ENCODE results near the gene FOXP2.

FOXP2 gene

GRCh38 chr7:114388021-114388420, 26.6 kb upstream of the FOXP2 start:
- DNase-seq (ENCODE audit: extremely low read depth, low read depth), result no peak
- TF ChIP-seq, protein P1, sequence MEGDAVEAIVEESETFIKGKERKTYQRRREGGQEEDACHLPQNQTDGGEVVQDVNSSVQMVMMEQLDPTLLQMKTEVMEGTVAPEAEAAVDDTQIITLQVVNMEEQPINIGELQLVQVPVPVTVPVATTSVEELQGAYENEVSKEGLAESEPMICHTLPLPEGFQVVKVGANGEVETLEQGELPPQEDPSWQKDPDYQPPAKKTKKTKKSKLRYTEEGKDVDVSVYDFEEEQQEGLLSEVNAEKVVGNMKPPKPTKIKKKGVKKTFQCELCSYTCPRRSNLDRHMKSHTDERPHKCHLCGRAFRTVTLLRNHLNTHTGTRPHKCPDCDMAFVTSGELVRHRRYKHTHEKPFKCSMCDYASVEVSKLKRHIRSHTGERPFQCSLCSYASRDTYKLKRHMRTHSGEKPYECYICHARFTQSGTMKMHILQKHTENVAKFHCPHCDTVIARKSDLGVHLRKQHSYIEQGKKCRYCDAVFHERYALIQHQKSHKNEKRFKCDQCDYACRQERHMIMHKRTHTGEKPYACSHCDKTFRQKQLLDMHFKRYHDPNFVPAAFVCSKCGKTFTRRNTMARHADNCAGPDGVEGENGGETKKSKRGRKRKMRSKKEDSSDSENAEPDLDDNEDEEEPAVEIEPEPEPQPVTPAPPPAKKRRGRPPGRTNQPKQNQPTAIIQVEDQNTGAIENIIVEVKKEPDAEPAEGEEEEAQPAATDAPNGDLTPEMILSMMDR (IDR thresholded peaks at IDR 0.05; ENCODE audit: low read depth, low read length), result no peak

GRCh38 chr7:114392686-114393085, 21.9 kb upstream of the FOXP2 start:
- TF ChIP-seq, protein P1 (IDR thresholded peaks at IDR 0.05; ENCODE audit: low read depth, low read length), result no peak

GRCh38 chr7:114402876-114403635, 11.6 kb upstream of the FOXP2 start:
- DNase-seq (ENCODE audit: extremely low read depth, low read depth), result no peak
- TF ChIP-seq, protein P1 (IDR thresholded peaks at IDR 0.05; ENCODE audit: low read depth, low read length), result no peak

More at GRCh38 chr7:114392686-114393085, 21.9 kb upstream of the FOXP2 start:
- DNase-seq (ENCODE audit: extremely low read depth, low read depth), result no peak

DNA sequence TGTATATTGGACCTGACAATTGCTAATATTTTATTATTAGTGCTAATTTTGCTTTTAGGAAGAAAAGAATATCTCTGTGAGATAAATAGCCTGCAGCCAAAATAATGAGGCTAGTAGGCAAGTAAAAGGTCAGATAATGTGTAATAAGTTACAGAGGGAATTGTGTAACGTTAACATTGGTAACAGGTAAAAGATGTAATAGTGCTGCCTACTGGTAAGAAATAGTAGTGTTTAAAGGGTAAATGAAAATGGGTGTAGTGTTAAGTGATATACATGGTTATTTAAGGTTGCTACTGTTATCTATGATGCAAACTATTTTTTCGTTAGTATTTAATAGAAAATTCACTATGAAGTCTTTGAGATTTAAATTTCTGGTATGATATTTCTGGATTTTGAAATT, 9.2 kb upstream of the FOXP2 start:
- TF ChIP-seq, protein P1 (IDR thresholded peaks at IDR 0.05; ENCODE audit: low read depth, low read length), result peak; percentile 34
- DNase-seq (ENCODE audit: extremely low read depth, low read depth), result no peak

DNA sequence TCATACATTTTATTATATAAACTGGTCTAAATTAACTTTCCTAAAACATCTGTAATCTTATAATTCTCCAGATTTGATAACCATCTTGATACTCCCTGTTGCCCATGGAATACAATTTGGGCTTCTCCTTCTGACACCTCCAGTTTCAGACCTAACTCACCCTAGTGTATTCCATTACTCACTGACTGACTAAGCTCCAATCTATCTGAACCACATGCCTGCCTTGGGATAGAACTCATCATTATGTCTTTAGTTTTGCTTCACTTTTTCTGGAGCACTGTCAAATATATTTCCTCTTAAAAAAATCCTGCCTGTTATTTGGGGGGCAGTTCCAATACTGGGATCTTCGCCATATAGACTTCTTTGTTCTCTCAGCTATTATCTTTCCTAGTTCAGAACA, 4.9 kb upstream of the FOXP2 start:
- no peak for DNase-seq (ENCODE audit: extremely low read depth, low read depth)
- TF ChIP-seq, protein P1 (IDR thresholded peaks at IDR 0.05; ENCODE audit: low read depth, low read length), result no peak

DNA sequence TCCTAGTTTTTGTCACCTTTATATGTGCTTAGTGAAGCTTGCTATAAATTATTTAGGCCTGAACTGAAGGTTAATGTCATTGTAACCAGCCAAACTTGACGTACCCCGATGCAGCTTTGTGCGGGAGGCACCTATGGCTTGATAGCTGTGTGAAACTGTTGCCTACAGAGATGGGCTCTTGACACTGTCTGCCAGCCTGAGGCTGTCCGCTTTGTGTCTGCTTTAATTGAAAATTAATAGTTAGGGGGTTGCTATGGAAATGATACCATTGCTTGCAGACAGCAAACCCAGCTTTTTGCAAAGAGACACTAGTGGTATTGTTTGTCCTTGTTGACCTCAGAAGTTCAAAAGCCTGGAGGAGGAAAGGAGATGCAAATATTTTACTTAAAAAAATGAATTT, 2.1 kb upstream of the FOXP2 start:
- TF ChIP-seq, protein P1 (IDR thresholded peaks at IDR 0.05; ENCODE audit: low read depth, low read length), result no peak
- DNase-seq (ENCODE audit: extremely low read depth, low read depth), result no peak

- no peak for DNase-seq (ENCODE audit: extremely low read depth, low read depth)
- TF ChIP-seq, protein P1 (IDR thresholded peaks at IDR 0.05; ENCODE audit: low read depth, low read length), result no peak
Measured at GRCh38 chr7:114413761-114414155, 857 bp upstream of the FOXP2 start.
